Measurements from ENCODE around the gene PITPNM2. TPM values are rescaled to one million over a fixed set of nuclear protein-coding genes. Genes with fewer than 3 reads are reported as not detected.

PITPNM2 gene
- polyA plus RNA-seq, 1 donor (not counting 4 experiments of a cell fraction or from before 2014, with no cell fraction given) = 1.4 TPM

DNA sequence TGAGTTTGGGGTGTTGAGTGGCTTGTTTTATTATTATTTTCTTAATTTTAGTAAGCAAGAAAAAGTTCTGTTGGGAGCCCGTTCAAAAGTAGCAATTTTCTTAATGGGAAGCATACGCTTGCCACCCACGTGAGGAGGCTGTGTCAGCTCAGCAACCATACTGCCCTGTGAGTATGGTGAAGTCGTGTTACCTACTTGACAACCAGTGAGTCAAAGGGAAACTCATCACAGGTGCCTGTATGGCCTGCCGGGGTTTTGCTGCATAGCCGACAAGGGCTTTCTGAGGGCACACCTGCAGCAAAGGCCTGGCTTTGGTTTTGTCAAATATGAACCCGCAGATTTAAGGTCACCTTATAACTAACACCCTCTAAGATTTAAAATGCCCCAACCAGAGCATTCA, 31.1 kb downstream of the PITPNM2 start:
- TF ChIP-seq, protein P1, sequence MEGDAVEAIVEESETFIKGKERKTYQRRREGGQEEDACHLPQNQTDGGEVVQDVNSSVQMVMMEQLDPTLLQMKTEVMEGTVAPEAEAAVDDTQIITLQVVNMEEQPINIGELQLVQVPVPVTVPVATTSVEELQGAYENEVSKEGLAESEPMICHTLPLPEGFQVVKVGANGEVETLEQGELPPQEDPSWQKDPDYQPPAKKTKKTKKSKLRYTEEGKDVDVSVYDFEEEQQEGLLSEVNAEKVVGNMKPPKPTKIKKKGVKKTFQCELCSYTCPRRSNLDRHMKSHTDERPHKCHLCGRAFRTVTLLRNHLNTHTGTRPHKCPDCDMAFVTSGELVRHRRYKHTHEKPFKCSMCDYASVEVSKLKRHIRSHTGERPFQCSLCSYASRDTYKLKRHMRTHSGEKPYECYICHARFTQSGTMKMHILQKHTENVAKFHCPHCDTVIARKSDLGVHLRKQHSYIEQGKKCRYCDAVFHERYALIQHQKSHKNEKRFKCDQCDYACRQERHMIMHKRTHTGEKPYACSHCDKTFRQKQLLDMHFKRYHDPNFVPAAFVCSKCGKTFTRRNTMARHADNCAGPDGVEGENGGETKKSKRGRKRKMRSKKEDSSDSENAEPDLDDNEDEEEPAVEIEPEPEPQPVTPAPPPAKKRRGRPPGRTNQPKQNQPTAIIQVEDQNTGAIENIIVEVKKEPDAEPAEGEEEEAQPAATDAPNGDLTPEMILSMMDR (optimal IDR thresholded peaks at IDR 0.05 in 1 of 3, IDR thresholded peaks at IDR 0.05 in 1 of 3, conservative IDR thresholded peaks at IDR 0.05 in 1 of 3; ENCODE audit: extremely low read depth in 1 of 3, insufficient read depth in 2 of 3, low read length in 3 of 3) = no peak
- TF ChIP-seq EZH2 (IDR thresholded peaks at IDR 0.05; ENCODE audit: low read length) = no peak
- H3K36me3 ChIP-seq (ENCODE audit: control insufficient read depth in 2 of 2, extremely low read depth in 1 of 2, insufficient read depth in 2 of 2, low read length in 2 of 2) = no peaks in the 10 kb centered on the region
- peaks cover 3% of the 10 kb centered on the region for H4K20me1 ChIP-seq (ENCODE audit: control insufficient read depth, extremely low read depth, insufficient read depth, low read length)
- DNase-seq (ENCODE audit: low read depth, low spot score) (no peak), FAIRE-seq (no peak)
- no peaks in the 10 kb centered on the region for H3K79me2 ChIP-seq (ENCODE audit: control insufficient read depth, insufficient read depth, low read length)
- H3K4me3 ChIP-seq (ENCODE audit: control insufficient read depth in 2 of 3, extremely low read depth in 1 of 3, insufficient read depth in 2 of 3, low read depth in 1 of 3, low read length in 3 of 3) = no peak overlapping the region
- H3K27ac ChIP-seq (ENCODE audit: control insufficient read depth, insufficient read depth, low read length) = no peak overlapping the region
- H3K9me1 ChIP-seq (ENCODE audit: control insufficient read depth, extremely low read depth, insufficient read depth, low read length) = peaks cover 4% of the 10 kb centered on the region
- no peak overlapping the region for H3K9ac ChIP-seq (ENCODE audit: control insufficient read depth, extremely low read depth, insufficient read depth, low read length)
- no peaks in the 10 kb centered on the region for H3K27me3 ChIP-seq (ENCODE audit: control insufficient read depth, extremely low read depth, insufficient read depth, low read length)
- no peak overlapping the region for H2AFZ ChIP-seq (ENCODE audit: control insufficient read depth, low read length)
- peaks cover 23% of the 10 kb centered on the region for H3K4me1 ChIP-seq (ENCODE audit: control insufficient read depth, extremely low read depth, insufficient read depth, low read length)
- dilution Hi-C loops (cut with MboI; ENCODE audit: extremely low pct_ligation_motif_present, low sequenced_read_pairs) = no loop called here
- H3K9me3 ChIP-seq (ENCODE audit: control insufficient read depth, low read depth, low read length) = no peaks in the 10 kb centered on the region
- no peak overlapping the region for H3K4me2 ChIP-seq (ENCODE audit: control insufficient read depth, extremely low read depth, insufficient read depth, low read depth, low read length)

DNA sequence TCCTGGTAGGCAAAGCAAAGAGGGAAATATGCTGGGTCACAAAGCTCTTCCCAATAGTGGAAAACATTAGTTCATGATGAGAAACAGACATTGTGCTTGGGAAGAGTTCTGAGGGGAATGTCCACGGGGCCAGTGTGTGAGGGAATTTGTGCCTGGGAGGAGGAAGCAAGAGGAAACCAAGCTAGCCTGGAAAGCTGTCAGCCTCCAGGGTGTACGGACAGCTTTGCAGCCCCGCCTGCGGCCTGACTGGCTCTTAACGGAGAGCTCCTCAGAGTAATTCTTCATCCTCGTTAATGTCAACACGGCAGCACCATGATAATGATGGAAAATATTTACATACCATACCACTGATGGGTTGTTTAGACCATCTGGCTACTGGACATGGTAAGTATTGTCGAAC, 32.4 kb downstream of the PITPNM2 start:
- Histone ChIP-seq H3K36me3 (ENCODE audit: control insufficient read depth in 2 of 2, extremely low read depth in 1 of 2, insufficient read depth in 2 of 2, low read length in 2 of 2) (no peaks in the 10 kb centered on the region), H3K4me3 (ENCODE audit: control insufficient read depth in 2 of 3, extremely low read depth in 1 of 3, insufficient read depth in 2 of 3, low read depth in 1 of 3, low read length in 3 of 3) (no peak overlapping the region), H3K27me3 (ENCODE audit: control insufficient read depth, extremely low read depth, insufficient read depth, low read length) (no peaks in the 10 kb centered on the region), H3K79me2 (ENCODE audit: control insufficient read depth, insufficient read depth, low read length) (no peaks in the 10 kb centered on the region), H3K9me1 (ENCODE audit: control insufficient read depth, extremely low read depth, insufficient read depth, low read length) (peaks cover 4% of the 10 kb centered on the region), H3K4me2 (ENCODE audit: control insufficient read depth, extremely low read depth, insufficient read depth, low read depth, low read length) (no peak overlapping the region), H2AFZ (ENCODE audit: control insufficient read depth, low read length) (no peak overlapping the region), H3K4me1 (ENCODE audit: control insufficient read depth, extremely low read depth, insufficient read depth, low read length) (peaks cover 30% of the 10 kb centered on the region), H3K9me3 (ENCODE audit: control insufficient read depth, low read depth, low read length) (no peaks in the 10 kb centered on the region), H3K27ac (ENCODE audit: control insufficient read depth, insufficient read depth, low read length) (no peak overlapping the region), H3K9ac (ENCODE audit: control insufficient read depth, extremely low read depth, insufficient read depth, low read length) (no peak overlapping the region), H4K20me1 (ENCODE audit: control insufficient read depth, extremely low read depth, insufficient read depth, low read length) (peaks cover 3% of the 10 kb centered on the region)
- no peak for FAIRE-seq
- dilution Hi-C loops (cut with MboI; ENCODE audit: extremely low pct_ligation_motif_present, low sequenced_read_pairs) = no loop called here
- DNase-seq (ENCODE audit: low read depth, low spot score) = no peak
- TF ChIP-seq, protein P1 (optimal IDR thresholded peaks at IDR 0.05 in 1 of 3, IDR thresholded peaks at IDR 0.05 in 1 of 3, conservative IDR thresholded peaks at IDR 0.05 in 1 of 3; ENCODE audit: extremely low read depth in 1 of 3, insufficient read depth in 2 of 3, low read length in 3 of 3) = no peak
- no peak for TF ChIP-seq EZH2 (IDR thresholded peaks at IDR 0.05; ENCODE audit: low read length)
